Ovary (tissue), 9 donors: Measurements from ENCODE around the gene CCR2. TPM values are rescaled to one million over a fixed set of nuclear protein-coding genes. Genes with fewer than 3 reads are reported as not detected.
"Not testable (repeated sequence)": the region's sequence is repeated elsewhere in the genome, so short reads cannot be mapped to it uniquely, and the experiment has no call there.

Experiments used
- DNase-seq, 5 donors: peaks; one replicate each; pipeline ENCODE4 v3.0.0-alpha.2; 2019 to 2020
- H3K27ac ChIP-seq, 2 donors: fragments of 200-600 bp; one replicate each; pipeline versions ENCODE4 v1.5.1 to v1.8.0; 2019 to 2022
- H3K27me3 ChIP-seq: fragments of 200-600 bp; one replicate; pipeline ENCODE4 v1.8.0; 2022
- H3K36me3 ChIP-seq: fragments of 200-600 bp; sonication (generic); one replicate; pipeline ENCODE4 v1.5.1; 2019
- H3K4me1 ChIP-seq: one replicate; pipeline ENCODE4 v1.8.1; 2013; ENCODE audit warnings: mild to moderate bottlenecking, moderate library complexity; ENCODE audit not compliant: insufficient read depth
- H3K4me3 ChIP-seq: fragments of 200-600 bp; sonication (generic); one replicate; pipeline ENCODE4 v1.5.1; 2017
- H3K9me3 ChIP-seq, 2 donors: fragments of 200-600 bp in 1 of 2; sonication (generic) in 1 of 2; one replicate each; pipeline versions ENCODE4 v1.5.1 to v1.8.1; 2013 to 2019; ENCODE audit warnings: mild to moderate bottlenecking in 1 of 2, moderate library complexity in 1 of 2
- EP300 ChIP-seq: sonication (generic); formaldehyde crosslinking; IDR thresholded peaks from one replicate; pipeline ENCODE4 v1.6.1; 2017; ENCODE audit warnings: antibody characterized with exemption
- POLR2A ChIP-seq: fragments of 450-650 bp; IDR thresholded peaks from one replicate; pipeline ENCODE4 v1.6.1; 2017; ENCODE audit warnings: antibody characterized with exemption, mild to moderate bottlenecking, moderate library complexity
- WGBS, 3 donors: extraction: QIAGEN DNeasy Blood & Tissue Kit in 1 of 3; methylation state at CpG; one replicate each; pipeline versions ENCODE4 v1.1.5 to v1.1.7; 2013 to 2017; 5-methylcytosine and 5-hydroxymethylcytosine counted together
- intact Hi-C, 4 donors: fragments of 100-400 bp; cut with DNase I; formaldehyde crosslinking; loops; one replicate each; pipeline versions ENCODE4 v1.11.0 to v1.15.1; 2022 to 2023
- polyA plus RNA-seq, 2 donors: library from polyadenylated mRNA; stranded (reverse); fragments of 200-250 nt in 1 of 2; fragments of 350-450 nt in 1 of 2; fragmentation: Illumina TruSeq in 1 of 2; extraction: RNeasy Lipid Tissue Mini Kit (QIAGEN cat#74804) in 1 of 2; gene quantifications; one replicate each; pipeline ENCODE4 v1.2.3, GENCODE V29; 2013 to 2014
- total RNA-seq, 7 donors: library from RNA; depleted of rRNA in 2 of 7; stranded (reverse); fragments of >200 nt in 2 of 7; fragmentation: NEBNext Ultra II Directional in 3 of 7; extraction: Animal tissue kit (Norgen Biotek cat#: 25700) in 3 of 7; gene quantifications; one replicate each; pipeline versions ENCODE4 v1.1.0 to v1.2.4, GENCODE V29; 2016 to 2023
- TF ChIP-seq, protein P1 (sequence below), 3 donors: fragments of 450-650 bp in 2 of 3; fragments of 200-600 bp in 1 of 3; IDR thresholded peaks; one replicate each; pipeline versions ENCODE4 v1.5.1 to v1.8.0; 2016 to 2022; ENCODE audit warnings: antibody characterized with exemption in 3 of 3, mild to moderate bottlenecking in 1 of 3
- donor health status: DM: no; HTN: no; CAD: no; lungs with moderate emphysema.
- donor health status: DM: no; HTN: no; CAD: no.
- donor health status: Bipolar disorder and iron deficiency.
- donor health status: DM: yes; HTN: yes; CAD: no.
- donor health status: DM: no; HTN: no; CAD: no.
- donor health status: DM: yes; HTN: yes; CAD: no.

The CCR2 gene
- total and polyA plus RNA-seq, 9 donors, result 0.34 to 6.0 (median 0.43) TPM

DNA sequence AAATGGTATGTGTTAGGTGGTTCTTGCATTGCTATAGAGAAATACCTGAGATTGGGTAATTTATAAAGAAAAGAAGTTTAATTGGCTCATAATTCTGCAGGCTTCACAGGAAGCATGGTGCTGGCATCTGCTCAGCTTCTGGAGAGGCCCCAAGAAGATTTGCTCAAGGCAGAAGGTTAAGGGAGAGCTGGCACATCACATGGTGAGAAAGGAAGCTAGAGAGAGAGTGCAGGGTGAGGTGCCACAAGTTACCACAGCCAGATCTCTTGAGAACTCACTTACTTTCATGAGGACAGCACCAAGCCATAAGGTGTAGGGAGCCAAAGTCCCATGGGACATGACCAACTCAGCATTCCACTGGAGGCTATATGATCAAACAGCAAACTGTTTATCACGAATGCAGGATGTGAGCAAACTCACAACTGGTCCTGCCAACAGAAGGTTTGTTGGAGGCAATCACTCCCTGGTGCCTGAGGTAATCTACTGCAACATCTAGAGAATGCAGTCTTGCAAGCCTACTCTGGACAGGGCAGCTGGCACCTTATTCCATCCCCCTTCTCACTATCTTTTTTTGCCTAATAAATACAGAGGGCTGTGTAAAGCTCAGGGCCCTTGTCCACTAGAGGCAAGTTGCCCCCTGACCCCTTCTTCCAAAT, 28.1 kb upstream of the CCR2 start:
- no peak for DNase-seq
- intact Hi-C loops, result no loop called here
- Histone ChIP-seq H3K27ac (no peak overlapping the region), H3K4me3 (no peak overlapping the region), H3K9me3 (no peaks in the 10 kb centered on the region), H3K27me3 (no peaks in the 10 kb centered on the region), H3K4me1 (no peaks in the 10 kb centered on the region), H3K36me3 (no peaks in the 10 kb centered on the region)
- 70 to 100% (median 72%) methylated on average over 1 of the region's 1 CpG for WGBS, 3 donors
- TF ChIP-seq EP300 (no peak), POLR2A (no peak)
- TF ChIP-seq, protein P1, sequence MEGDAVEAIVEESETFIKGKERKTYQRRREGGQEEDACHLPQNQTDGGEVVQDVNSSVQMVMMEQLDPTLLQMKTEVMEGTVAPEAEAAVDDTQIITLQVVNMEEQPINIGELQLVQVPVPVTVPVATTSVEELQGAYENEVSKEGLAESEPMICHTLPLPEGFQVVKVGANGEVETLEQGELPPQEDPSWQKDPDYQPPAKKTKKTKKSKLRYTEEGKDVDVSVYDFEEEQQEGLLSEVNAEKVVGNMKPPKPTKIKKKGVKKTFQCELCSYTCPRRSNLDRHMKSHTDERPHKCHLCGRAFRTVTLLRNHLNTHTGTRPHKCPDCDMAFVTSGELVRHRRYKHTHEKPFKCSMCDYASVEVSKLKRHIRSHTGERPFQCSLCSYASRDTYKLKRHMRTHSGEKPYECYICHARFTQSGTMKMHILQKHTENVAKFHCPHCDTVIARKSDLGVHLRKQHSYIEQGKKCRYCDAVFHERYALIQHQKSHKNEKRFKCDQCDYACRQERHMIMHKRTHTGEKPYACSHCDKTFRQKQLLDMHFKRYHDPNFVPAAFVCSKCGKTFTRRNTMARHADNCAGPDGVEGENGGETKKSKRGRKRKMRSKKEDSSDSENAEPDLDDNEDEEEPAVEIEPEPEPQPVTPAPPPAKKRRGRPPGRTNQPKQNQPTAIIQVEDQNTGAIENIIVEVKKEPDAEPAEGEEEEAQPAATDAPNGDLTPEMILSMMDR (IDR thresholded peaks at IDR 0.05), result no peak

DNA sequence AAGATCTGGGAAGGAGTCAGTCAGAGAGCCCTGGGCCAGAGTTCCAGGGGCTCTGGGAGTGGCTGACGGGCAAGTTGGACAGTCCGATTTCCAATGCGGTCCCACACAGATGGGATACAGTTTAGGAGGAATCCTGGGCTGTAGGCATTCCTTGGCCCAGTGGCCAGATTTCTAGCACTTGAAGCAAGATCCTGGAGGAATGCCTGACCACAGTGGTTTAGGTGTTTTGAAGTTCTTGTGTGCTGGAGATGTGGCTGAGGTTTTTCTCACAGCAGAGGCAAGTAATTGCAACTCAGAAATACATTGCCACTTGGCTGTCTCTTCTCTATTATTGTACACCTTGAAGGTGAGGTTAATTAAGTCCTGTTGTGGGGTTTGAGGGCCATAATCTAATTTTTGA, 23.2 kb upstream of the CCR2 start:
- H3K9me3 ChIP-seq, H3K4me1 ChIP-seq, intact Hi-C loops, H3K27ac ChIP-seq, H3K4me3 ChIP-seq, H3K27me3 ChIP-seq, DNase-seq, H3K36me3 ChIP-seq: not testable (repeated sequence)
- 78 to 88% (median 80%) methylated on average over 3 of the region's 3 CpGs for WGBS, 3 donors

DNA sequence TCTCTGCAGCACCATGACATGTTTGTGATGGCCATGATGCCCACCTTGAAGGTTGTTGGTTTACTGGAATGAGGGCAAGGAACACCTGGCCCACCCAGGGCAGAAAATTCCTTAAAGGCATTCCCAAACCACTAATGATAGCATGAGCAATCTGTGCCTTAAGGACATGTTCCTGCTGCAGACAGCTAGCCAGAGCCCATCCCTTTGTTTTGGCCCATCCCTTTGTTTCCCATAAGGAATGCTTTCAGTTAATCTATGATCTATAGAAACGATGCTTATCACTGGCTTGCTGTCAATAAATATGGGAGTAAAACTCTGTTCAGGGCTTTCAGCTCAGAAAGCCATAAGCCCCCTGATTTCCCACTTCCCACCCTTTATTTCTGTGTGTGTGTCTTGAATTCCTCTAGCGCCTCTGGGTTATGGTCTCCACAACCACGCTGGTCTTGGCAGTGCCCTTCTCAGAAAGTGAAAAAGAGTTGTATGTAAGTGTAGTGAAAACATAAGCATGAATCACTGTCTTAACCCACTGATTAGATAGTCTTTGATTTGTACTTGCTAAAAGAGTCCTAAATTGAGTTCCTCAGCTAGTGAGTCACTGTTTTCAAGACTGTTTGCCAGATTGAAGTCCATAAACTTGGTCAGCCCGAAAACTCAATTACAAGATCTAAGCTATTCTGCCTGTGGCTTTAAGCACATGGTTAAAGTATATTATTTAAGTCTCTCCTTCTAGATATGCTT, 19.0 kb upstream of the CCR2 start:
- TF ChIP-seq, protein P1 (IDR thresholded peaks at IDR 0.05), result no peak
- TF ChIP-seq POLR2A (no peak), EP300 (no peak)
- Histone ChIP-seq H3K27ac (no peak overlapping the region), H3K4me3 (no peak overlapping the region), H3K4me1 (no peaks in the 10 kb centered on the region), H3K9me3 (peaks cover 0 to 7% of the 10 kb centered on the region in 2 donors), H3K27me3 (no peaks in the 10 kb centered on the region), H3K36me3 (no peaks in the 10 kb centered on the region)
- no peak for DNase-seq
- intact Hi-C loops, result no loop called here
- WGBS, 3 donors, result 33 to 44% (median 44%) methylated on average over 4 of the region's 4 CpGs

DNA sequence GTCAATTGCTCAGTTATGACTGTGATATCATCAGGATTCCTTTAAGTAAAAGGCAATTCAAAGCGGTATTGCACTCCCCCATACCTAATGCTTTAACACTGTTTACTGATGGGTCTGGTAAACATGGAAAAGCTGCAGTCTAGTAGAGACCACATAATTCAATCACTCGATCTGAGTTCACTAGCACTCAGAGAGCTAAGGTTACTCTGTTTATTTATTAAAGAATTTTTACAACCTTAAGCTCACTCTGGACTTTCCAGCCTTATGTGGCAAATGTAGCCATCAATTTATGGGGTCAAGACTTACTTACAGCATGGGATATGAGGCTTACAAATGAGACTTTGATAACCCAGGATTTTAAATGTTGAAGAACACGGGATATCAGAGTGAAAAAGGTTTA, 18.4 kb upstream of the CCR2 start:
- WGBS, 3 donors, result 35 to 43% (median 40%) methylated on average over 3 of the region's 3 CpGs
- Histone ChIP-seq H3K4me3 (no peak overlapping the region), H3K27ac (no peak overlapping the region), H3K4me1 (no peaks in the 10 kb centered on the region), H3K36me3 (no peaks in the 10 kb centered on the region), H3K9me3 (peaks cover 0 to 7% of the 10 kb centered on the region in 2 donors), H3K27me3 (no peaks in the 10 kb centered on the region)
- intact Hi-C loops, result no loop called here
- DNase-seq, result no peak
- TF ChIP-seq POLR2A, result no peak
- TF ChIP-seq EP300, result no peak
- TF ChIP-seq, protein P1 (IDR thresholded peaks at IDR 0.05), result no peak

DNA sequence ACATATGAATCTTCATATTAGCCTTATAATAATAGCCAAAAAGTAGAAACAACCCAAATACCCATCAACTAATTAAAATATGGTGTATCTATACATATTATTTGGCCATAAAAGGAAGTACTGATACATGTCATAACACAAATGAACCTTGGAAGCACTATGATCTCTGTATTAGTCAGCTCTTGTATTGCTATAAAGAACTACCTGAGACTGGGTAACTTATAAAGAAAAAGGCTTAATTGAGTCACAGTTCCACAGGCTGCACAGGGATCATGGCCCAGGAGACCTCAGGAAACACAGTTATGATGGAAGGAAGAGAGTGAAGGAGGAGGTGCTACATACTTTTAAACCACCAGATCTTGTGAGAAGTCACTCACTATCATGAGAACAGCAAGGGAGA, 16.0 kb upstream of the CCR2 start:
- no peak overlapping the region for H3K27ac ChIP-seq
- TF ChIP-seq POLR2A (no peak), EP300 (no peak)
- TF ChIP-seq, protein P1 (IDR thresholded peaks at IDR 0.05), result no peak
- intact Hi-C loops, result no loop called here
- no peaks in the 10 kb centered on the region for H3K27me3 ChIP-seq
- H3K36me3 ChIP-seq, result no peaks in the 10 kb centered on the region
- no peak overlapping the region for H3K4me3 ChIP-seq
- no peak for DNase-seq
- peaks cover 0 to 7% of the 10 kb centered on the region in 2 donors for H3K9me3 ChIP-seq
- no peaks in the 10 kb centered on the region for H3K4me1 ChIP-seq
